CD4-positive, alpha-beta T cell treated with Interleukin-15 for 4 hours (primary cell): ENCODE data around the gene PLB1.
"Not testable (repeated sequence)": the region's sequence is repeated elsewhere in the genome, so short reads cannot be mapped to it uniquely, and the experiment has no call there.

Source experiments
- DNase-seq: peaks from one replicate; pipeline ENCODE4 v3.0.0-alpha.2; 2020; ENCODE audit warnings: low spot score

PLB1 gene

DNA sequence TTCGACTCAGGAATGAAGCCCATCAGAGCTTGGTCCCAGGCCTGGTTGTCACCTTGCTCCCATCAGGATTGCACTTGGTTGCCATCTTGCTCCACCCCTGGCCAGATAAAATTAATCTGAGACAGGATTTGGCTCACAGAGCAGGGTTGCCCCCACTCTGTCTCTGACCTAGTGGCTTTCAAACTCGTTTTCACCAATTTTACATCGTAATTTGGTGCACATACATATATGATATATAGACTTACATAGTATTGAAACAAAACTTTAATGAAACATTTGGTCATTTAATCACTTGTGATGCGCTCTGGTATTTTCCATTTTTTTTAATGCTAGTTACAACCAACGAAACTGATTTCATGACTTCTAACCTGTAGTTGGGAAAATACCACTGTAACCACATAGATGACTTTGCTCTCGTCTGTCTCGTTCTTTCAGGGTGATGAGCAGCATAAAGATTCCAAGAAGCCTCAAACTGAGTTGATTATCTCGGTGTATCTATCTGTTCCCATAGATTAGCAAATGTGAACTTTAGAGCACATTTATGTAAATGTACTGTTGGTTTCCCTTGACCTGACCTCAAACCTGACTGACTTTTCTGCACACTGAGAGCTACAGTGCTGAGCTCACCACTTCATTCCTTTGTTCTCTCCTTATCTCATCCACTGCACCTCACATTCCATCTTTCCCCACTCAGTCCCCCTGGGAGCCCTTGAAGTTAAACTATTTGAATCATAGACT is 30.5 kb upstream of the PLB1 start:
- no peak for DNase-seq

DNA sequence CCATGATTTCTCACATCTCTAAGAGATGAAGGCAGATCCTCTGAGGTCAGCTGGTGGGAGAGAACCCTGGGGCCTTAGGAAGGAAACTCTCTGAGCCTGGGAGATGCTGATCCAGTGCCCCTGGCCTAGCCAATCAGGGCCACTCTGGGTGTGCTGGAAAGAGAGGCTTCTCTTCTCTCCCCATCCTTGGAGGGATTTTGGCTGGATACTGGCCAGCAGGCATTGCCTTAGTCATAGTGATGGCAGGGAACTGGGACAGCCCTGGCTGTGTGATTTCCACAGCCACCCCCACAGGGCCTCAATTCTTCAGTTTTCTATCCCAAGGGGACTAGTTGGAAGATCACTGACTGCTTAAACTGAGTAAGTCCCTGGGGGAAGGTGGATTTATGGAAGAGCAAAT is 26.6 kb upstream of the PLB1 start:
- DNase-seq = no peak

DNA sequence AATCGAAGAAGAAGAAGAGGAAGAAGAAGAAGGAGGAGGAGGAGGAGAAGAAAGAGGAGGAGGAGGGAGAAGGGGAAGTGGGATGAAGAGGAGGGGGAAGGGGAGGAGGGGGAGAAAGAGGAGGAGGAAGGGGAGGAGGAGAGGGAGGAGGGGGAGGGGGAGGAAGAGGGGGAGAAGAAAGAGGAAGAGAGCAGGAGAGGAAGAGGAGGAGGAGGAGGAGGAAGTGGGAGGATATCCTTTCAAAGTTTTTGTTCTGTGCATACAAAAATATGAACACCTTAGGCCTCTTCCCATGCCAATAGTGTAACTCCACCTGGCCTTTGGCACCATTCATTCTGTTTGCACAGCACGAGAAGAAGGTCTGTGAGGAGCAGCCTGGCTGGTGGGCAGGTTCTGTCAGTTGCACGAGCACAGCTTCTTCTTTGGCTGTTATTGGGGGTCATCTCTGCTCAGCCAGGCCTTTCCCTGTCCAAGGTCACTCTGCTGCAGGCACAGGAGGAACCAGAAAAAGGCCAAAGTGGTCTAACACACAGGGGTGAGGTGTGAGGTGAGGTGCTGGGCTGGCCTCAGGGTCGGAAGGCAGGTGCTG is 25.8 kb upstream of the PLB1 start:
- no peak for DNase-seq

GRCh38 chr2:28470759-28471158 is 25.1 kb upstream of the PLB1 start:
- DNase-seq = no peak

GRCh38 chr2:28471214-28471613 is 24.6 kb upstream of the PLB1 start:
- DNase-seq = no peak

DNA sequence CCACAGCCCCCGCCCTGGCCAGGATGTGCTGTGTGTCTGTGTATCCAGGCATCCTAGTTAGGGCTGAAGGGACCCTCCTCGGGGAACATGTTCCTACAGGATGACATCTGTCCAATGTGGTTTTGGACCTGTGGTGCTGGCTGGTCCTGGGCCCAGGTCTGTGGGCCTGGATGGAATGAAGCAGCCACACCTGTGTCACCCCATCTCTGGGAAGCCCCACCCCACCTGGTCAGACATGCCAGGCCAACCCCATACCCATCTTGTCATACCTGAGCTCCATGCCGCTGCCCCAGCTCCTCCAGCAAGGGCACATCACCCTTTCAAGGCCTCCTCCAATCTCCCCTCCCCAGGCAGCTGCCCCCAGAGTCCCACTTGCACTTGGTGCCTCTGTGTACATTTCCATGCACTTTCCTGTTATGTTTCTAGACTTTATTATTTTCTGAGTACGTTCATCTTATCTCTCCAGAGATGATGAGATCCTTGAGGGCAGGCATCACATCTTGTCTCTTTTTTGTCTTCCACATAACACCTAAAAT is 24.1 kb upstream of the PLB1 start:
- DNase-seq = no peak

- not testable (repeated sequence) for DNase-seq
These were observed 23.2 kb upstream of the PLB1 start for GRCh38 chr2:28472641-28473040.

DNA sequence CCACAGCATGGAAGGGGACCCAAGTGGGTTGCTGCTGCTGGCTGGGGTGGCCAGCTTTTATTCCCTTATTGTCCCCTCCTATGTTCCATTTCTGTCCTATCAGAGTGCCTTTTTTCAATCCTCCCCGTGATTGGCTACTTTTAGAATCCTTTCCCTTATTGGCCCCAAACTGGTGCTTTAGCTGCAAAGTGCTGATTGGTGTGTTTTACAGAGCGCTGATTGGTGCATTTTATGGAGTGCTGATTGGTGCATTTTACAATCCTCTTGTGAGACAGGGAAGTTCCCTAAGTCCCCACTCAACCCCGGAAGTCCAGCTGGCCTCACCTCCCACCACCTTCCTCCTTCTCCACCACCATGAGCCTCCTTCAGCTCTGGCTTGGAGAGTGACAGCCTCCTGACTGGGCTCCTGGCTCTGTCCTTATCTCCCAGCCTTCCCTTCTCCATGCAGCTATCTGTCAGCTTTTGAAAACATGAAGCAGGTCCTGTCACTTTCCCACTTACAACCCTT is 20.7 kb upstream of the PLB1 start:
- DNase-seq = no peak

GRCh38 chr2:28477087-28477486 is 18.8 kb upstream of the PLB1 start:
- no peak for DNase-seq

GRCh38 chr2:28477645-28478044 is 18.2 kb upstream of the PLB1 start:
- DNase-seq = no peak

DNA sequence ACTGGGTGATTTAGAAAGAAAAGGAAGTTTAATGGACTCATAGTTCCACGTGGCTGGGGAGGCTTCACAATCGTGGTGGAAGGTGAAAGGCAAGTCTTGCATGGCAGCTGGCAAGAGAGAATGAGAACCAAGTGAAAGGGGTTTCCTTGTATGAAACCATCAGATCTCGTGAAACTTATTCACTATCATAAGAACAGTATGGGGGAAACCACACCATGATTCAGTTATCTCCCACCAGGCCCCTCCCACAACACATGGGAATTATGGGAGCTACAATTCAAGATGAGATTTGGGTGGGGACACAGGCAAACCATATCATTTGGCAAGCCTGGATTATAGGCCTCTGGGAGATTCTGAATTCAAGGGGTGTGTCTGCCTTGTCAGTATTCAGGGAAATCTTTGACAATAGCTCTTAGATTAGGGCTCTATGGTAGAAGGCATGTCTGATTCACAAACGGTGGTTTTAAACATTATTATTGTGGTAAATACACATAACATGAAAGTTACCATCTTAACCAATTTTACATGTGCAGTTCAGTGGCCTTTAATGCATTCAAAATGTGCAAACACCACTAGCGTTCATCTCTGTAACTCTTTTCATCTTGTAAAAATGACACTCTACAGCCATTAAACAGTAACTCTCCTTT is 15.3 kb upstream of the PLB1 start:
- DNase-seq = no peak

DNA sequence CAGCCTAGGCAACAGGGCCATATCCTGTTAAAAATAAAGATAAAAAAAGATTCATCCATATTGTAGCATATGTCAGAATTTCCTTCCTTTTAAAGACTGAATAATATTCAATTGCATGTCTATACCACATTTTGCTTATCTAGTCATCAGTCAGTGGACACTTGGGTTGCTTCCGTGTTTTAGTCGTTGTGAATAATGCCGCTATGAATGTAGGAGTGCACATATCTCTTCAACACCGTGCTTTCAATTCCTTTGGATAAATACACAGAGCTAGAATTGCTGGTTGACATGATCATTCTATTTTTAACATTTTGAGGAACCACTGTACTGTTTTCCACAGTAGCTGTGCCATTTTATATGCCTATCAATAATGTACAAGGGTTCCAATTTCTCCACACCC is 14.0 kb upstream of the PLB1 start:
- no peak for DNase-seq

DNA sequence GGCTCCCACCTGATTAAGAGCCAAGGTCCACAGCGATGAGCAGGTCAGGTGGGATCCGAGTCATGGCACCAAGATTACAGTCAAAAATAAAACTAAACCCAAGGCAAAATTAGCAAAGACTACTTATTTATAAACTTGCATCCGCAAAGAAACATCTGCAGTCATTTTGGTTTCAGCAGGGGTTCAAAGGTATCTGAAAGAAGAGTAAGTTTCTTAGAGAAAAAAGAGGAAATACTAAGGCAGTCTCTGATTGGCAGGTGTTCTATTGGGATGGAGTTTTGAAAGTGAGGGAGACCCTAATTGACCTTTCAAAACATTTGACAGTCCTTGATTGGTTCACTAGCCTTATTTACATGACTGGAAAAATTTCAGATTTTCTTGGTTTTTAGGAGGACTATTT is 11.0 kb upstream of the PLB1 start:
- no peak for DNase-seq

DNA sequence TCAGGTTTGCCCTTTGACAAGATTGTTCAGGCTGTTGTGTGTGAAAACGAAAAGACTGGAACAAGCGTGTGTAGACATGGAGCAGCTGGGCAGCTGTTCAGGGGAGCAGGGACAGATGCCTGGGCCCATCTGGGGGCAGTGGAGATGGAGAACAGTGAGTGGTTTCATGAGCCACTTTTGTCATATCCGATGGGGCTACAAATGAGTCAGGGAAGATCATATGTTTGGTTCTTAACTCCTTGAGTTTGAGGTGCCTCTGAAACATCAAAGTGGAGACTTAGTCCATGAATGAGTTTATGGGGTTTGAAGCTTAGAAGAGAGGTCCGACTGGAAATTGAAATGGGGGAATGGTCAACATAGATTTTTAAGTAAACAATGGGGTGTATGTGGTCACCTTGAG is 9.3 kb upstream of the PLB1 start:
- no peak for DNase-seq

GRCh38 chr2:28487258-28487657 is 8.6 kb upstream of the PLB1 start:
- DNase-seq = no peak

DNA sequence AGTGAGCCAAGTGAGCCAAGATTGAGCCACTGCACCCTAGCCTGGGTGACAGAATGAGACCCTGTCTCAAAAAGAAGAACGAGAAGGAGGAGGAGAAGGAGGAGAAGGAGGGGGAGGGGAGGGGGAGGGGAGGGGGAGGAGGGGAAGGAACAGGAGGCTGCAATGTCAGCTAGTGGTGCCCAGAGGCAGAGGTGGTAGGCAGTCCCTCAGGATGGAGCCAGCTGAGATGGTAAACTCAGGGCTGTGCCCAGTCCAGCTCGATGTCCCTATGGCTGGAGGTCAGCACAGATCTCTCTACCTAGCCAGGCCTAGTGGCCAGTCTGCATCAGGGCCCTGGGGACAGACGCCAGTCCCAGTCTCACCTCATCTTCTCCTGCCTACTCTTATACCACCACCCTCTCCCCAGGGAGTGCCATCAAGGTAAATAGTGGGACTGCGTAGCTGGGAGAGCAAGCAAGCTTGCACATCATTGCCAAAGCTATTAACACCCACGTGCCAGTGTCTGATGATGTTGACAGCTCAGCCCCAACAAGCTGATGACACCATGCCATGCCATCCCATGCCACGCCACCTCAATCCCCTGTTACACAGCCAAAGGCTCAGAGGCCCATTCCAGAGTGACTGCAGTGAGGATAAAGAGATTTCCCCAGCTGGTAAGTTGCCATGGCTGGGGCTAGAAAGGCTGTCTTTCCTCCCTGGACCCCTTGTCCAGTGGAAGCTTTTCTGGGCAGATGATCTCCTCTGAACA is 7.6 kb upstream of the PLB1 start:
- DNase-seq = no peak

GRCh38 chr2:28488858-28489575 is 6.8 kb upstream of the PLB1 start:
- no peak for DNase-seq

GRCh38 chr2:28490558-28490957 is 5.3 kb upstream of the PLB1 start:
- DNase-seq = no peak

DNA sequence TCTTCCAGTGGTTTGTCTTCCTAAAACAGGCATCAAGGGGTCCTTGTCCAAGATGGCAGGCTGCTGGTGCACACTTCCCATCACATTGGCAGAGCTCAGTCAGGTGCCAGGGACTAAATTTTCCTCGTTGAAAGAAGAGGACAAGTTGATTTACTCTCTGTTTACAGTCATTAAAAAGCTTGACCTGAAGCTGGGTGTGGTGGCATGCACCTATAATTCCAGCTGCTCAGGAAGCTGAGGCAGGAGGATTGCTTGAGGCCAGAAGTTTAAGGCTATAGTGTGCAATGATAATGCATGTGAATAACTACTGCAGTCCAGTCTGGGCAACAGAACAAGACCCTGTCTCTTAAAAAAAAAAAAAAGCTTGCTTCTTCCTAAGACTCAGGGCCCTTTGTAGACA is 3.6 kb upstream of the PLB1 start:
- DNase-seq = no peak

DNA sequence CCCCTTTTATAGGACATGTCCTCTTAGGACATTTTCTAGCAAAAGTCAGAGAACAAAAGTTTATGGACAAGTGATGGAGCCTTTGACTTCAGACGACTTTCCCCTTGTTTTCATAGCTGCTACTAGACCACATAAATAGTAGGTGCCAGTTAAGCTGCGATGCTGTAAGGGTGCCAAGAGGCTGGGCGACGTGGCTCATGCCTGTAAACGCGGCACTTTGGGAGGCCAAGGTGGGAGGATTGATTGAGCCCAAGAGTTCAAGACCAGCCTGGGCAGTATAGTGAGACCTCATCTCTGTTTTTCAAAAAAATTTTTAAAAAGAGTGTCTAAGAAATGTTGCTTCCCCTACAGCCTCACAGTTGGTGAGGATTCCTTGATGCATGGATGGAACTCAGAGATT is 2.2 kb upstream of the PLB1 start:
- no peak for DNase-seq

GRCh38 chr2:28496781-28497180 is 921 bp downstream of the PLB1 start:
- DNase-seq = no peak

DNA sequence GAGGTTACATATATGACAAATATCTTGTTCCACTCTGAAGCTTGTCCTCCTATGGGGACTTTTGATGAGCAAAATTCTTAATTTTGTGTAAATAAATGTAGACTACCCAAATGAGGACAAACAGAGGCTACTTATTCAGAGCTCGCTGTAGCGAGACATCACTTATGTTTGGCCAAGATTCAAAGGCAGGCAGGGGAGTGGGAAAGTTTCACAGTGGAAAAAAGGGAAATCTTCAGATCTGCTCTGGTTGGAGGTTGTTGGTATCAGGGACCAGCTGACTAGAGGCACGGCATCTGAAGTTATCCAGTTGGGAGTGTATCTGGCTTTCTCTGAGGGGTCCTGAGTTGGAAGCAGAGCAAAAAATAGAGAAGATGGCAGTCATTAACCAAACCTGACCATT is 1.3 kb downstream of the PLB1 start:
- no peak for DNase-seq
